IPS DF 19.7 (cell line): Measurements from ENCODE around the gene CDC34.
"Not testable (repeated sequence)": the region's sequence is repeated elsewhere in the genome, so short reads cannot be mapped to it uniquely, and the experiment has no call there.

ENCODE experiments used
- DNase-seq: peaks from one replicate; pipeline ENCODE4 v3.0.0-alpha.2; 2013; ENCODE audit warnings: low read depth, low spot score

The CDC34 gene

DNA sequence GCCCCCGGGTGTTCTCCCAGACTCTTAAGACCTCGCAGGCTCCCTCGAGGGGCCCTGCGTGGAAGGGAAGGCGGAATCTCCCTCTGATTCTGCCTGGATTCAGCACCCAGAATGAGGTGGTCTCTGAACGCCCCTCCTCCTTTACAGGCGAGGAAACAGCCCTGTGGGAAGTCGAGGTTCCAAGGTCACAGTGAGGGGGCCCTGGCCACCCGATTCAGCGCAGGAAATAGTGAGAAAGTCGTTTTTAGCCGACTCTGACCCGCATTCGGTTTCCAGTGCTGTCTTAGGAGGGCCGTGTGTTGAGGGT, 41.9 kb downstream of the CDC34 start:
- DNase-seq, result no peak

DNA sequence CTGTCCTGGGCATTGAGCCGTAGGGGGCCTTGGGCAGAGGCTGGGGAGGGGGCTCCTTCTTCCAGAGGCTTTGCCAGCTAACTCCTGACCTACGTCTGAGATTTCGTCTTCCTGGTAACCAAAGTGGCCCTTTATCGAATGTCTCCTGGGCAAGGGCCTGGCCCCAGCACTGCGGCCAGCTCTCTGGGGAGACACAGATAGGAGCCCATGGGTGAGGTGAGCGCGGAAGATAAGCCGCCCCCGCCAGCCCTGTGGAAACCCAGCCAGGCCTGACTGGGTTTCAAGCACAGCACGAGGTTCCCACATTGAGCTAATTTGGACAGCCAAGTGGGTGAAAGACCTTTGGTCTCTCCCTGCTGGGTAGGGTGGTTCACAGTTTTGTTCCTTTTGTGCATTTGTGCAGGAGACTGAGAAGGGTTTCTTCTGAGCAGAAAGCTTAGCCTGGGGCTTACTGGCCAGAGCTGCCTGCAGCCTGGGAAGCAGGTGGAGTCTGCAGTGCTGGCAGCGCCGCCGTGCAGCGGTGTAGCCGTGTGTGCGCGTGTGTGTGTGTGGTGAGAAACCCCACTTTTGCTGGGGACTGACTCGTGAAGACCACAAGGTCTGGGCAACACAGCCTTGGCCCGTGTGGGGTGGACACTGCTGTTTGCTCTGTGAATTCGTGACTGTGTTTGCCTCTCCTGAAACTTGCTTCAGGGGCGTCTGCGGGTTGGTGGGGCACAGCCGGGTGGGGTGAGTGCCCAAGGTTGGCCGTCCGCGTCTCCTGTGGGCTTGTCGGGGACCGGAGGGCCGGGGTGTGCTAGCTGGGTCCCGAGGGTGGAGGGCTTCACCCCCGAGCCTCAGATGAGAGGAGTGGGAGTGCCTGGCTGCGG, 43.3 kb downstream of the CDC34 start:
- DNase-seq, result no peak

DNA sequence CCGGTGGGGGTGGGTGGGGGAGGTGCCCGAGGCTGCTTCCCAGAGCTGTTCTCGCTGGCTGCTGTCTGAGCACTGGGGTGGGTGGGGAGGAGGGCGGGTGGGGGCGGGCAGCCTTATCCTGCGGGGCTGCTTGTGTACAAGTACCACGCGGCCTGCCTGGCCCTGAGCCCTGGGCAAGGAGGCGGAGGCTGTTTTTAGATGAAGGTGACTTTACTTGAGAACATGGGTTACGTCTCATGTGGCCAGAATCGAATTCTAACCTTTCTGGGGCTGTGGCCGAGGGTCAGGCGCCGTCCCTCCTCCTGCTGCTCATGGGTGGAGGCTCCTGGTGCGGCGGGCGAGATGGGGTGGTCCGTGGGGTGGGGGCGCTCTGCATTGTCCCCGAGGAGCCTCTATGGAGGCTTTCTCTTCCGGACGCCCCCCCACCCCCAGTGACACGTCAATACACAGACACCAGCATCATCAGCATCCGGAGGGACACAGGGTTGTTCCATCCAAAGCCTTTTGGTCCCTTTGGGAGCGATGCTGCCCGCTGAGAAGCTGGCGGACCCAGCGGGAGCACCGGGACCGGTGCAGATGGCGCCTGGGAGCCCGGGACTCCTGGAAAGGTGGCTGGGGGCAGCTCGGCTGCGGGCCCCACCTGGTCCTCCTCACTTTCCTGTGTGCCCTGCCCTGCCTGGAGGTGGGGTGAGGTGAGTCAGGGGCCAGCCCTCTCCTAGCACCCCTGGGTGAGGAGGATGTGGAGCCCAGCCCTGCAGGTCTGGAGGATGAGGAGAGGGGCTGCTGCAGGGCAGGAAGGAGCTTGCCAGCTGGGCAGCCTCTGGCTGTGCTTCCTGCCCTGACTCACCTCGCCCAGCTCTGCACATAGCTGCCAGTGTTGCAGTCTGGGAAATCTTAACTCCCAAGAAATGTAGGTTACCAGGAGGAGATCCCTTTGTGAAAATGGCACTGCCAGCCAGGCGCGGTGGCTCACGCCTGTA, 44.3 kb downstream of the CDC34 start:
- no peak for DNase-seq

DNA sequence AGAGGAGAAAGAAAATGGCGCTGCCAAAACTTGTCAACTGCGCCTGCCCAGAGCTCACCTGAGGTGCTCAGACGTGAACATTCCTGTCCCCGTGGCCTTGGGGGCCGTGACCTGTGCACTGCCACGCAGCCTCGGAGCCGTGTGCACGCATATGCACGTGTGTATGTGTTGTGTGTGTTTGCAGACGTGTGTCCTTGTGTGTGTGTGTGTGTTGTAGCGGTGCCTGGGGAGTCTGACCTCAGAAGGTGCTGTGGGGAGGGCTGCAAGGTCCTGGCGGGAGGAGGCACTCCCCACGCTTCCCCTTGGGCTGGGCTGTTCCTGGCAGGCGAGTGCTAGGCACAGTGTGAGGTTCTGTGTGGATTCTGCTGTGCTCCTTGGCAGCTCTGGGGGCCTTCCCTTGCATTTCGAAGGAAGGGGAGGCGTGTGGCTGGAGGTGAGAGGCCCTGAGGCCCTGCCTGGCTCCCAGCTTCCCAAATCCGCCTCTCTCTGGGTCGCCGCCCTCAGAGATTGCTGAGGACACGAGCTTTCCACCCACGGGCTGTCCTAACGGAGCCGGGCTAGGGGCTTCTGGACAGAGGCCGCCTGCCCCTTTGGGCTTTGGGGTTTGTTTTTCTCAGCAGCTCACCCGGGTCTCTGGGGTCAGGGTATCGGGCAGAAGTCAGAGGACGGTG, 45.3 kb downstream of the CDC34 start:
- DNase-seq, result no peak

DNA sequence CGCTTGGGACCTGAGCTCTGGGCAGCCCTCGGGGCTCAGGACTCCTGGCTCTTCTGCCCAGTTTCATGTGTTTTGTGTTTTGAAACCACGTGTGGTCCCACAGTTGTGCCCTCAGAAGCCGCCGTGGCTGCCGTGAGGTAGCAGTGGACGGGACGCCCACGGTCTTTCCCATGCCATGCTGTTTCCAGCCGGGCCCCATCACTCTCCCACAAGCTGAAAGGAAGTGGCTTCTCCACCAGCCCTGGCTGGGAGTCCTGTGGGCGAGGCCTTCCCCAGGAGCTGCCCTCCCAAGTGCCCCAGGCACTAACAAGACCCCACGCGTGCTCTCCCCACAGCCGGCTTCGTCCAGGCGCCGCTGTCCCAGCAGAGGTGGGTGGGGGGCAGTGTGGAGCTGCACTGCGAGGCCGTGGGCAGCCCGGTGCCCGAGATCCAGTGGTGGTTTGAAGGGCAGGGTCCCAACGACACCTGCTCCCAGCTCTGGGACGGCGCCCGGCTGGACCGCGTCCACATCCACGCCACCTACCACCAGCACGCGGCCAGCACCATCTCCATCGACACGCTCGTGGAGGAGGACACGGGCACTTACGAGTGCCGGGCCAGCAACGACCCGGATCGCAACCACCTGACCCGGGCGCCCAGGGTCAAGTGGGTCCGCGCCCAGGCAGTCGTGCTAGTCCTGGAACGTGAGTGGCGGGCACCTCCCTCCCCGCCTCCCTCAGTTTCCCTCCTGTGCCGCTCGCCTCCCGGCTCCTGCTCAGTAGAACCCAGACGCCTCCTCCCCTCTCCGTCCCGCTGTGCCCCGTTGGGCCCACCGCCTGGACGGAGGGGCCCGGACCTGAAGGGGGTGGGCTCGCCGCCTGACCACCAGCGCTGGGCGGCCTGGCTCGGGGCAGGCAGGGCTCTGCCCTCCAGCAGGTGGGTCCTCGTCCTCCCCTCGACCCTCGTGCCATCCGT, 46.2 kb downstream of the CDC34 start:
- DNase-seq, result no peak

DNA sequence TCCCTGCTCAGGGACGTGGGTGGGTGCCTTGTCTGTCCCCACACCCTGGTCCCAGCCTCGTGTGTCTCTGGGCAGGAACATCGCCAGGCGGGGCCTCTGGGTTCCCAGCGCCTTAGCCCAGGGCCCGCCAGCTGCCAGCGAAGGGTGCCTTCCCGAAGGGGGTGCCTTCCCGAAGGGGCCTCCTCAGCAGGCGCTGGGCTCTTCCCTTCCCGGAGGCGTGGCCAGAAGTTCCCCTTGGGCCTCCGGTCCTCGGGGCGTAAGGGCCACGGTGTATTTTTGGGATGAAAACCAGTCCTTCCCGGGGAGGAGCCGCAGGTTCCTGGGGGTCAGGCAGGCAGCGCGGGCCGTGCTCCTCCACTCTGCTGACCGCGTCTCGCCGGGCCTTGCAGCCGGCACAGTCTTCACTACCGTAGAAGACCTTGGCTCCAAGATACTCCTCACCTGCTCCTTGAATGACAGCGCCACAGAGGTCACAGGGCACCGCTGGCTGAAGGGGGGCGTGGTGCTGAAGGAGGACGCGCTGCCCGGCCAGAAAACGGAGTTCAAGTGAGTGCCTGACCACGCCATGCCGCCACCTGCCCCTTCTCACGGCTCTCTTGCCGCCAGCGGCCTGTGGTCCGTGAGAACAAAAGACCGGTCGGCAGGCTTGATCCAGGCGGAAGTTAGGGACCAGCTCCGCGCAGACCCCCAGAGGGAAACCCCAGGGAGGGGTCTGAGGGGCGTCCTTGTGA, 47.7 kb downstream of the CDC34 start:
- no peak for DNase-seq

DNA sequence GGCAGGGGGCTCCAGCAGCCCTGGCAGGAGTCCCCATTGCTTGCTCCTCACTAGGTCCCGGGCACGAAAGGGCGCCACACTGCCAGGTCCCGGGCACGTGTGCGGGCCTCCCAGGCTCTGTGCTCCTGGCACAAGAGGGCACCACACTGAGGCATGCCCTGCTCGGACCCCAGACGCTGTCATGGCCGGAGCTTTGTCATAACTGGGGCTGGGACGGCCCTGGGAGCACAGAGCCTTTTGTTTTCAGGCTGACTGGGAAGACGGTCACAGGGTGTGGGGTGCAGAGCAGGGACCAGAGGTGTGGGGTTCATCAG, 48.2 kb downstream of the CDC34 start:
- no peak for DNase-seq

DNA sequence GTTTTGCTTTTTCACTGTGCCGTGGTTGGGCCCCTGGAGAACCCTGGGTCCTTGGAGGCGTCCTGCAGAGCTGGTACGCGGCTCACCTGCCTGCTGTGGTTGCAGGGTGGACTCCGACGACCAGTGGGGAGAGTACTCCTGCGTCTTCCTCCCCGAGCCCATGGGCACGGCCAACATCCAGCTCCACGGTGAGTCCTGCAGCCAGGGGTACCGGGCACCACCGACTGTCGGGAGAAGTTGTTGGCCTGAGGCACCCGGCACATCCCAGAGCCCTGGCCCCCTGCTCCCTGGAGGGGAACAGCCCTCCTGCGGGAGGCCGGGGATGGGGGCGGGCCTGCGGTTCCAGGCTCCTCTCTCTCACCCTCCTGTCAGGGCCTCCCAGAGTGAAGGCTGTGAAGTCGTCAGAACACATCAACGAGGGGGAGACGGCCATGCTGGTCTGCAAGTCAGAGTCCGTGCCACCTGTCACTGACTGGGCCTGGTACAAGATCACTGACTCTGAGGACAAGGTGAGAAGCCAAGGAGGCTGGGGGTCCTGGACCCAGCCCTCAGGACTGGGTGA, 48.8 kb downstream of the CDC34 start:
- DNase-seq, result no peak

DNA sequence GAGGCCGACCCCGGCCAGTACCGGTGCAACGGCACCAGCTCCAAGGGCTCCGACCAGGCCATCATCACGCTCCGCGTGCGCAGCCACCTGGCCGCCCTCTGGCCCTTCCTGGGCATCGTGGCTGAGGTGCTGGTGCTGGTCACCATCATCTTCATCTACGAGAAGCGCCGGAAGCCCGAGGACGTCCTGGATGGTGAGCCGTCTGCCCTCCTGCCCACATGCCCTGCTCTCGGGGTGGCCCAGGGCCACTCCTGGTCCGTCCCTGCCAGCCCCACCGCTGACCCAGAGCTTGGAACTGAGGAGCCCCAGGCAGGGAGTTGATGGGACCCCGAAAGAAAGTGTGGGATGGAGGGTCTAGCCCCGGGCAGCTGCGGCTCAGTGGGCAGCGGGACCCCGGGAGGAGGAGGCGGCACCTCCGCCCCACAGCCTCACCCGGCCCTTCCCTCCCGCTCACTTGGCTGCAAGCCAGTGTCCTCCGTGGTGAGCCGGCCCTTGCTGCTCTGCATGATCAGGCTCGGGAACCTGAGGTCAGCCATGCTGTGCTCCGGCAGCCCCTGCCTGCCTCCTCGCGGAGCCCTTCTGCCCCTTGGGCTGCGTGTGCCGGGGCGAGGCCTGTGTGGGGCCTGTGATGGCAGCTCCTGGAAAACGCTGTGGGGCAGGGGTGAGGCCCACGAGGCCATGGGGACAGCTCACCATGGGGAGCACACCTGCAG, 50.0 kb downstream of the CDC34 start:
- DNase-seq, result no peak

DNA sequence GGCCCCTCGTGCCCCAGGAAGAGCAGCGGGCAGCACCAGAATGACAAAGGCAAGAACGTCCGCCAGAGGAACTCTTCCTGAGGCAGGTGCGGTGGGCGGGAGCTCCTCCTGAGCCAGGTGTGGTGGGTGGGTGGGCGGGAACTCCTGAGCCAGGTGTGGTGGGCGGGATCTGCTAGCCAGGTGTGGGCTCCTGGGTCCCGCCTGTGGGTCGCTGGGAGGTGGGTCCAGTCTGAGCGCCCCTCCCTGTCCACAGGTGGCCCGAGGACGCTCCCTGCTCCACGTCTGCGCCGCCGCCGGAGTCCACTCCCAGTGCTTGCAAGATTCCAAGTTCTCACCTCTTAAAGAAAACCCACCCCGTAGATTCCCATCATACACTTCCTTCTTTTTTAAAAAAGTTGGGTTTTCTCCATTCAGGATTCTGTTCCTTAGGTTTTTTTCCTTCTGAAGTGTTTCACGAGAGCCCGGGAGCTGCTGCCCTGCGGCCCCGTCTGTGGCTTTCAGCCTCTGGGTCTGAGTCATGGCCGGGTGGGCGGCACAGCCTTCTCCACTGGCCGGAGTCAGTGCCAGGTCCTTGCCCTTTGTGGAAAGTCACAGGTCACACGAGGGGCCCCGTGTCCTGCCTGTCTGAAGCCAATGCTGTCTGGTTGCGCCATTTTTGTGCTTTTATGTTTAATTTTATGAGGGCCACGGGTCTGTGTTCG, 51.1 kb downstream of the CDC34 start:
- DNase-seq, result no peak

DNA sequence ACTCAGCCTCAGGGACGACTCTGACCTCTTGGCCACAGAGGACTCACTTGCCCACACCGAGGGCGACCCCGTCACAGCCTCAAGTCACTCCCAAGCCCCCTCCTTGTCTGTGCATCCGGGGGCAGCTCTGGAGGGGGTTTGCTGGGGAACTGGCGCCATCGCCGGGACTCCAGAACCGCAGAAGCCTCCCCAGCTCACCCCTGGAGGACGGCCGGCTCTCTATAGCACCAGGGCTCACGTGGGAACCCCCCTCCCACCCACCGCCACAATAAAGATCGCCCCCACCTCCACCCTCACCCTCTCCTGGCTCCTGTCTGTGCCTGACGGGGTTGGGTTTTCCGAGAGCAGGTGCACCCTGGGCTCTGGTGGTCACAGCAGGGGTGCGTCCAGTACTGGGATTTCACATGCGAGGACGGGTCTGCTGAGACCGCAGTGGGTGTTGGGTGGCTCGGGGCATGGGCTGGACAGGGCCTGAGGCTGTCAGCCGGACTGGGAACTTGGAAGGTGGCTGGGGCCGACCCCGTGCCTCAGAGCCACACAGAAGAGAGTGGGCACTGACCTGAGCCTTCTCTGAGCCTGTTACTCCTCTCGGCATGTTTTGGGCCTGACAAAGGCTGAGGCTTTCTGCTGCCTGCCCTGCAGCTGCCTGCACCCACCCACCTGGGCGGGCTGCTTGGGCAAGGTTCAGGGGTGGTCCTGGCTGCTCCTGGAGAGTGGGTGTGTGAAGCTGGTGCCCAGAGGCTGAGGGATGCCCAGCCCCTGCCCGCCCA, 51.8 kb downstream of the CDC34 start:
- DNase-seq, result no peak

DNA sequence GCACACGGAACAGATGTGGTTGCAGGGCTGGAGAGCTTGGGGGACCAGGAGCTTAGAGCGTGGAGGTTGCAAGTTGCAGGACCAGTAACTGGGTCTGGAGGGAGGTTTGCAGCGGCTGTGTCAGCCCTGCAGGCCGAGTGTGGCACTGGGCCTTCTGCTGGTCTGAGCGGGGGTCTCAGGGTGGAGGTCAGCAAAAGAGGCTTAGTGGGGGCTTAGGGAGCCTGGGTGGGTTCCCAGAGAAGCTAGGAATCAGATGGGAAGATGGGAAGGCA, 52.3 kb downstream of the CDC34 start:
- no peak for DNase-seq

DNA sequence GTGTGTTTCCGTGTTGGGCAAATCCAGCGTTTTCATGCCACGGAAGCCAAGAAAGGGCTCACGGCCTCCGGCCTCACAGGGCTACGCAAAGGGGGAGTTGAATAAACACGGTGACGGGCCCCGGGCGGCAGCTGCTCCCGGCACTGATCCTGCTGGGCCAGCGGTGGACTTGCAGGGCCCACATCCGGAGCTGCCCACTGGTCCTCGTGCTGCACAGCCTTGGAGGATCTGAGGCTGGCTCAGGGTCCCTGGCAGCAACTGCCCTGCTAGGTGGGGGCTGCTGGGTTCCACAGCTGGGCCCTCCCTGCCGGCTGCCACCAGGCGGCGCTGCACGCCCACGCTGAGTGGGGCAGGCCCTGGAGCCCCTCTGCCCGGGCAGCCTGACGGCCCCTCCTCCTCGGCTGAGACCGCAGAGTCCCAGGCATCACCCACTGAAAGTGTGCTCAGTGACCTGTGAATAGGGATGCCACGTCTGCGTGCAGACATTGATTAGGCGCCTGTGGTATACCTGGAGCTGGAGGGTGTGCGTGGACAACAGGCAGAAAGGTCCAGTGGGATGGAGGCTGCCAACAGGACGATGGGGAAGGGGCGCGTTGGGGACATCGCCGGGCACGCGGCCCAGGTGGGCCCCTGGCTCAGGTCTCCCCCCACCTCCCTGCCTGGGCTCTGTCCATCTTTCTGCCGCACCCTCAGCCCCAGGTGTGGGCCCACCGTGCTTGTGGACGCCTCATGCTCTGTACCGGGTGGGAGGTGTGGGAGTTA, 52.9 kb downstream of the CDC34 start:
- DNase-seq, result no peak

DNA sequence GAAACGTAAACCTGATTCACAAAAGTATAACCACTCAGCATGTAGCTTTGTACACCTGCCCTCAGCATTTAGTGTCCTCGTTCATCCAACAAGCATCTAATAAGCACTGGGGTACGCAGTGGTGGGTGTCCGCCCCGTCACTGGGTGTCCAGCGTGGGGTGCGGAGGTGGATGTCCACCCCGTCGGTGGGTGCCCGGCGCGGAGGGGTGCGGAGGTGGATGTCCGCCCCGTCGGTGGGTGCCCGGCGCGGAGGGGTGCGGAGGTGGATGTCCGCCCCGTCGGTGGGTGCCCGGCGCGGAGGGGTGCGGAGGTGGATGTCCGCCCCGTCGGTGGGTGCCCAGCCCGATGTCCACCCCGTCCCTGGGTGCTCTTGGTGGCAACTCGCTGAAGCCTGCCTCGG, 53.6 kb downstream of the CDC34 start:
- not testable (repeated sequence) for DNase-seq

DNA sequence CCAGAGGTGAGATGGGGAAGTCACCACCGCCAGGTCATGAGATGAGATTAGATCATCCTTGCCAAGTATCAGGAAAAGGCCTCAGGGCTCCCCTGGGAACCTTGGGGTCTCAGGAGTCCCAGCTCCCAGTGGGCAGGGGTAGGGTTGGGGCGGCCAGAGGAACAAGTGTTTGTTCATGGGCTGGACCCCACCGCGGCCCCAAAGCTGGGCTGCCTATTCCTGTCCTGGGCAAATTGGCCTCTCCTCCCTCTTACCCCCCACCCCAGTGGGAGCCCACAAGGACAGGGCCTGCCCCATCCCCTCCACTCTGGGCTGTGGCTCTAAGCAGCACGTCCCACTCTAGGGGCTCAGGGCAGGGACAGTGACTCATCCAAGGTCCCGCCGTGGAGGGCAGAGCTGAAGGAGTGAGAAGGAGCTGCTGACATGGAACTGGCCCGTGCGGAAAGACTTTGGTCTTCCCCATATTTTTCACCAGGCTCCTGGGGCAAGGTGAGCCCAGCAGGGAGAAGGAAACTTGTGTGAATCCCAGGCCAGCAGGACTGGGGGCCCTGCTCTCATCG, 54.1 kb downstream of the CDC34 start:
- no peak for DNase-seq

DNA sequence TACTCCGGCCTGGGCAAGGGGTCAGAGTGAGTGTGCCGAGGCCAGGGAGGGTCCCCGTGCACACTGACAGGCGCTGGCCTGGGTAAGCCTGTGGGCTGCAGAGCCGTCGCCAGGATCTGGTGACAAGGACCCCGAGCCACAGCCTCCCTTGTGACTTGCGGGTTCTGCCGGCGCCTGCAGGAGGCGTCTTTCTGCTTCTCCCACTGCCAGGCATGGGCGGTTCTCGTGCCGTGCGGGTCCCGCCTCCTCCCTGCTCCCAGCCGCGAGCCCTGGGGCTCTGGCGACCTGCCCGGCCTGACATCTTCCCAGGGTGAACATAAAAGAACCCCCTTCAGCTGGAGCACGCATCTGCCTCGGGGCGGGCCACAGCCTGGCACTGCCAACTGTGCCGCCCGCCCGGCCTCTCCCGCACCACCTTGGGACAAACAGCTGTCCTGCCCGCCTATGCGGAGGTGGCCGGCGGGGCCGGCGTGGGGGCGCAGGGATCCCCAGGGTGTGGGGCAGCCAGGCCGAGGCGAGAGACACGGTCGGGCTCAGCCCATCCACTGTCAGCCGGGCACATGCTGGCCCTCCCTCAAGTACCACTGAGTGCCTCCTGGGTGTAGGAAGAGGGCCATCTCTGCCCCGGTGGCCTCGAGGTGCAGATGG, 56.7 kb downstream of the CDC34 start:
- DNase-seq, result no peak
